Stimulated activated CD4-positive, alpha-beta T cell treated with anti-CD3 and anti-CD28 coated beads, Interleukin-4, amount 100 ng/mL, for 1 hour (primary cell): ENCODE measurements around the gene ADGRL3.
"Not testable (repeated sequence)": the region's sequence is repeated elsewhere in the genome, so short reads cannot be mapped to it uniquely, and the experiment has no call there.

Experiments used
- DNase-seq: peaks from one replicate; pipeline ENCODE4 v3.0.0-alpha.2; 2020

Gene ADGRL3

GRCh38 chr4:61207156-61207555, 7.0 kb downstream of the ADGRL3 start:
- DNase-seq: not testable (repeated sequence)

- no peak for DNase-seq
Observed at GRCh38 chr4:61210186-61210939, 10.2 kb downstream of the ADGRL3 start.

GRCh38 chr4:61211781-61212180, 11.7 kb downstream of the ADGRL3 start:
- no peak for DNase-seq

- no peak for DNase-seq
Observed at GRCh38 chr4:61212788-61213187, 12.7 kb downstream of the ADGRL3 start.

GRCh38 chr4:61214680-61215079, 14.6 kb downstream of the ADGRL3 start:
- DNase-seq: no peak

GRCh38 chr4:61217222-61217621, 17.1 kb downstream of the ADGRL3 start:
- DNase-seq: no peak

GRCh38 chr4:61220556-61220955, 20.4 kb downstream of the ADGRL3 start:
- DNase-seq: no peak

GRCh38 chr4:61223385-61223784, 23.3 kb downstream of the ADGRL3 start:
- DNase-seq: no peak

GRCh38 chr4:61224573-61224972, 24.4 kb downstream of the ADGRL3 start:
- no peak for DNase-seq

- DNase-seq: no peak
Observed at GRCh38 chr4:61225656-61226055, 25.5 kb downstream of the ADGRL3 start.

- DNase-seq: no peak
Observed at GRCh38 chr4:61231421-61231820, 31.3 kb downstream of the ADGRL3 start.

- no peak for DNase-seq
Observed at GRCh38 chr4:61239250-61239649, 39.1 kb downstream of the ADGRL3 start.

- DNase-seq: no peak
Observed at GRCh38 chr4:61243962-61244361, 43.8 kb downstream of the ADGRL3 start.

- no peak for DNase-seq
Observed at GRCh38 chr4:61245069-61245714, 45.1 kb downstream of the ADGRL3 start.

GRCh38 chr4:61246034-61246433, 45.9 kb downstream of the ADGRL3 start:
- no peak for DNase-seq

GRCh38 chr4:61248705-61249104, 48.6 kb downstream of the ADGRL3 start:
- DNase-seq: no peak

GRCh38 chr4:61251129-61251528, 51.0 kb downstream of the ADGRL3 start:
- DNase-seq: no peak

- DNase-seq: no peak
Observed at GRCh38 chr4:61254406-61254805, 54.3 kb downstream of the ADGRL3 start.

- no peak for DNase-seq
Observed at GRCh38 chr4:61273233-61273632, 73.1 kb downstream of the ADGRL3 start.

- no peak for DNase-seq
Observed at GRCh38 chr4:61274286-61274685, 74.2 kb downstream of the ADGRL3 start.

- DNase-seq: no peak
Observed at GRCh38 chr4:61275241-61275640, 75.1 kb downstream of the ADGRL3 start.

GRCh38 chr4:61276029-61276428, 75.9 kb downstream of the ADGRL3 start:
- no peak for DNase-seq

GRCh38 chr4:61277785-61278760, 77.9 kb downstream of the ADGRL3 start:
- DNase-seq: no peak
